GM20000 (cell line): Measurements from ENCODE around the gene WWOX.

Experiments used
- DNase-seq: peaks from one replicate; pipeline ENCODE4 v3.0.0; 2012; ENCODE audit warnings: low spot score
- TF ChIP-seq, protein P1 (sequence below): IDR thresholded peaks from 2 replicates; pipeline ENCODE4 v1.5.1; 2012; ENCODE audit warnings: mild to moderate bottlenecking, control low read depth; ENCODE audit errors: extremely low read depth, missing control alignments

The WWOX gene

DNA sequence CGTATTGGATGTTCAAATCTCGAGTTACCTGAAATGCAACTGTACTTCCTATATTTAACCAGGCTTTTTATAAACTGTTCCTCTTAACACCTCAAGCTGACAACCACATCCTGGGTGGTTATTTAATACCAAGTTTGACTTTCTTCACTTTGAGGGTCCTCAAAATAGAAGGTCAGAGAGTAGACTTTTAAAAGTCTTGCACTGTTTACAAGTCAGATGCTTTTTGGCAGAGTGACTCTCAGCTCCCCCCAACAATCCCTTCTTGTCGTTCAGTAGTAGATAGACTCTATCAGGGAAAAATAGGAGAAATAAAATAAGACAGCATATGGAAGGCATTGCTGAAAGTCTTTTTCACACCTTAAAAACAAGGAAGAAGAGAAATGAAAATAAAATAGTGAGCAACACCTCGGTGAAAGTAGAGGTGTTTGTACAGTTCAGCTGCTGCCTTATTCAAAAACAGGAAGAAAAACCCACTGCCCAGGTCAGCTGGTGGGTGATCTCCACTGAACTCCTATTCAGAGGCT, 650.4 kb downstream of the WWOX start:
- TF ChIP-seq, protein P1, sequence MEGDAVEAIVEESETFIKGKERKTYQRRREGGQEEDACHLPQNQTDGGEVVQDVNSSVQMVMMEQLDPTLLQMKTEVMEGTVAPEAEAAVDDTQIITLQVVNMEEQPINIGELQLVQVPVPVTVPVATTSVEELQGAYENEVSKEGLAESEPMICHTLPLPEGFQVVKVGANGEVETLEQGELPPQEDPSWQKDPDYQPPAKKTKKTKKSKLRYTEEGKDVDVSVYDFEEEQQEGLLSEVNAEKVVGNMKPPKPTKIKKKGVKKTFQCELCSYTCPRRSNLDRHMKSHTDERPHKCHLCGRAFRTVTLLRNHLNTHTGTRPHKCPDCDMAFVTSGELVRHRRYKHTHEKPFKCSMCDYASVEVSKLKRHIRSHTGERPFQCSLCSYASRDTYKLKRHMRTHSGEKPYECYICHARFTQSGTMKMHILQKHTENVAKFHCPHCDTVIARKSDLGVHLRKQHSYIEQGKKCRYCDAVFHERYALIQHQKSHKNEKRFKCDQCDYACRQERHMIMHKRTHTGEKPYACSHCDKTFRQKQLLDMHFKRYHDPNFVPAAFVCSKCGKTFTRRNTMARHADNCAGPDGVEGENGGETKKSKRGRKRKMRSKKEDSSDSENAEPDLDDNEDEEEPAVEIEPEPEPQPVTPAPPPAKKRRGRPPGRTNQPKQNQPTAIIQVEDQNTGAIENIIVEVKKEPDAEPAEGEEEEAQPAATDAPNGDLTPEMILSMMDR = no peak
- DNase-seq = no peak

DNA sequence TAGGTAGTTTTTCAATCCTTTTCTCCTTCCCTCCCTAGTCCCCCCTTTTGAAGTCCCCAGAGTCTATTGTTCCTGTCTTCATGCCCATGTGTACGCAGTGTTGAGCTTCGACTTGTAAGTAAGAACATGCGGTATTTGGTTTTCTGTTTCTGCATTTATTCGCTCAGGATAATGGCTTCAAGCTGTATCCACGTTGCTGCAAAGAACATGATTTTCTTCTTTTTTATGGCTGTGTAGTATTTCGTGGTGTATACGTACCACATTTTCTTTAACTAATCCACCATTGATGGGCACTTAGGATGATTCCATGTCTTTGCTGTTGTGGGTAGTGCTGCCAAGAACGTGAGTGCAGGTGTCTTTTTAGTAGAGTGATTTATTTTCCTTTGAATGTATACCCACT, 651.2 kb downstream of the WWOX start:
- no peak for DNase-seq
- TF ChIP-seq, protein P1 = no peak

DNA sequence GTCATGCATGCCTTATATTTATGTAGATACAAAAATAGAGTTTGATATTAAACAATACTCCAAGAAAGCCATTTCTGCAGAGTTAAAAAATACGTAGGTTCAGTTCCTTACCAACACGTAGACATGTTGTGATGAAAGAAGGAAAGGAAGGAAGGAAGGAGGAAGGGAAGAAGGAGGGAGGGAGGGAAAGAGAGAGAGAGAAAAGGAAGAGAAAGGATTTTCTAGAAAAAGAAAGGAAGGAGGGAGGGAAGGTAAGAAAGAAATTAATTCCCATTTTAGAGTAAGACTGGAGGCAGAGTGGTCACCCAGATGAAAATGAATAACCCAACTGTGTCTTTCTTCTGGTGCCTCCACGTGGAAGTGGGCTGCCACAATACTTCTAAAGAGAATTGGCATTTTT, 652.1 kb downstream of the WWOX start:
- TF ChIP-seq, protein P1 = no peak
- no peak for DNase-seq

DNA sequence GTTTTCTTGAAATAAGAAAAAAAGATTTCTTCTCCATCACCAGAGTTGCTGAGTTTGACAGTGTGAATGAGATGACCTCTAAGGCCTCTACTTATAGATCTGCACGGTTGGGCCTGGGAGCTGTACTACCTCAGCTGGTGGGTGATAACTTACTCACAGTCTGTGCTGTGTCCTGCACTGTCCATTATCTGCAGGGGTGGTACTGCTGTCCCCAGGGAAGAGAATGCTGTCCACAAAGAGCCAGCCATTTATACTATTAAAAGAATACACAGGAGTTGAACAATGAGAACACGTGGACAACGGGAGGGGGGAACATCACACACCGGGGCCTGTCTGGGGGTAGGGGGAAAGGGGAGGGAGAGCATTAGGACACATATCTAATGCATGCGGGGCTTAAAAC, 655.3 kb downstream of the WWOX start:
- no peak for DNase-seq
- TF ChIP-seq, protein P1 = no peak

DNA sequence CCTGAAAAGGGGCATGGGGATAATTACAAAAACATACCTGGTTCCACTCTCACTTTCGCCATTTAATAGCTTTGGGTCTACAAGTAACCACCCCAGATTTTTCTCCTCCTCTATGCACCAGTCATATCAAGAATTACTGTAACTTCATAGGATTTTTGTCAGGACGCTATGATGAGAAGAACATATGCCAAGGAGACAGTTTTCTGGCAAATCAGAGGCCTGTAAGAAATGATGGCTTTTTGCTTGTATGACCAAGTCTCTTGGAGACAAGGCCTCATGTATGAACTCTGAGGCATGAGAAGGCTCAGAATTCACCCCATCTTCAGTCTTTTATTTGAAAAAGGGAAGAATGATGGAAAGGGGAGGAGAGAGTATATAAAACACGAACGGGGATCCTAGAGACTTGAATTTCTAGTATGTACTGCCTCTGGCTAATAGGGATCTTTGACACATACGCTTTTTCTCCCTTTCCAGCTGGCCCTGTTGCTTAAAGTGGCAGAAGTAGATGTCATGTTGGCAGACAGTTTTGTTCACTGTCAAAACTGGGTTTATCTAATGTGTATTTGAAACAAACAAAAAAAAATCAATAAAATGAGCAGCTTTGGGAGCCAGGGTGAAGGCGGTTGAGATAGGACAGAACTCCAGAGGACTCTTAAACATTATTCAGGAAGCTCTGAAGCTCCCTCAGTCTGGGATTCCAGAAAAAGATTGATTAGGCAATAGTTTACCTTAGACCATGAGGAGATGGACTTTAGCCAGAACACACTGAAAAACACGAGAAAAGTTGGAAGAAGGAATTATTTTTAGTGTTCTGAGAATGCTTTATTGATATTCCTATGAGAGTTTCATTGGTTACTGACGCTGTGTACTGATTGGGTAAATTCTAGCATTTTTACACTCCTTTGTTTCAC, 656.6 kb downstream of the WWOX start:
- DNase-seq = no peak
- TF ChIP-seq, protein P1 = no peak

DNA sequence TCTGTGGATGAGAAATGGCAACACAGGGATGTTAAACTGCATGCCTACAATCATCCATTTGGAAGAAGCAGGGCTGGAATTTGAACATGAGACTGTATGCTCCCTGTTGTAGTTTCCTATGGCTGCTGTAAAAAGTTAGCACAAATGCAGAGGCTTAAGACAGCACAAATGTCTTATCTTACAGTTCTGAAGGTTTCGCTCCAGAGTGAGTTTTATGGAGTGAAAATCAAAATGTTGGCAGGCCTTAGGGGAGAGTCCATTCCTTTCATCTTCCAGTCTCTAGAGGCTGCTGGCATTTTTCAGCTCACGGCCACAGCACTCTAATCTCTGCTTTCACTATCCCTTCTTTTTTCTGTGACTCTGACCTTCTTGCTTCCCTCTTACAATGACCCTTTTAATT, 660.1 kb downstream of the WWOX start:
- TF ChIP-seq, protein P1 = no peak
- DNase-seq = no peak

DNA sequence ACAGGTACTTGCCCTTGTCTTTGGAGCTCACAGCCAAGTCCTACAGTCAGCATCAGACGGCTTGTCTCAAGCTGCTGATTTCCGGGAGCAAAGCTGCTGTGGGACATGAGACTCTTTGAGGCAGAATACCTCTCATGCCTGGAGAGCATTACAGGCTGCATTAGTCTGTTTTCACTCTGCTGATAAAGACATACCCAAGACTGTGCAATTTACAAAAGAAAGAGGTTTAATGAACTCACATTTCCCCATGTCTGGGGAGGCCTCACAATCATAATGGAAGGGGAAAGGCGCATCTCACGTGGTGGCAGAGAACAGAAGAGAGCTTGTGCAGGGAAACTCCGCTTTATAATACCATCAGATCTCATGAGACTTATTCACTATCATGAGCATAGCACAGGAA, 661.2 kb downstream of the WWOX start:
- DNase-seq = no peak
- TF ChIP-seq, protein P1 = no peak
